WTC11 (cell line): ENCODE measurements around the gene TEP1. TPM values are rescaled to one million over a fixed set of nuclear protein-coding genes. Genes with fewer than 3 reads are reported as not detected.

ENCODE experiments used
- CDX4 ChIP-seq: fragments of 250-450 bp; sonication (Bioruptor Pico); IDR thresholded peaks from 2 replicates; pipeline ENCODE4 v1.9.0; 2021; ENCODE audit warnings: moderate library complexity, mild to moderate bottlenecking, inconsistent platforms, borderline replicate concordance
- ETV6 ChIP-seq: sonication (generic); formaldehyde crosslinking; IDR thresholded peaks from 2 replicates; pipeline ENCODE4 v1.8.1; 2022; ENCODE audit warnings: mild to moderate bottlenecking, missing genetic modification reagents
- FOXJ3 ChIP-seq: sonication (generic); formaldehyde crosslinking; IDR thresholded peaks from 2 replicates; pipeline ENCODE4 v1.9.0; 2021; ENCODE audit warnings: missing genetic modification reagents, mild to moderate bottlenecking, borderline replicate concordance
- HMGA2 ChIP-seq: fragments of 250-450 bp; sonication (Bioruptor Pico); IDR thresholded peaks from 2 replicates; pipeline ENCODE4 v1.4.0; 2021; ENCODE audit warnings: mild to moderate bottlenecking, moderate library complexity
- JAZF1 ChIP-seq: fragments of 250-450 bp; sonication (Bioruptor Pico); IDR thresholded peaks from 2 replicates; pipeline ENCODE4 v1.9.0; 2021; ENCODE audit warnings: moderate library complexity, mild to moderate bottlenecking, inconsistent platforms
- NFATC4 ChIP-seq: fragments of 250-450 bp; sonication (Bioruptor Pico); IDR thresholded peaks from 2 replicates; pipeline ENCODE4 v1.9.0; 2021; ENCODE audit warnings: mild to moderate bottlenecking
- NFE2L1 ChIP-seq: sonication (generic); formaldehyde crosslinking; IDR thresholded peaks from 2 replicates; pipeline ENCODE4 v1.8.1; 2023; ENCODE audit warnings: missing genetic modification reagents
- RORB ChIP-seq: fragments of 250-450 bp; sonication (Bioruptor Pico); IDR thresholded peaks from 2 replicates; pipeline ENCODE4 v1.9.0; 2021; ENCODE audit warnings: mild to moderate bottlenecking
- TP53 ChIP-seq: sonication (generic); formaldehyde crosslinking; IDR thresholded peaks from 2 replicates; pipeline ENCODE4 v1.8.1; 2023; ENCODE audit warnings: mild to moderate bottlenecking, missing genetic modification reagents
- ZNF219 ChIP-seq: sonication (generic); formaldehyde crosslinking; IDR thresholded peaks from 2 replicates; pipeline ENCODE4 v1.8.0; 2023; ENCODE audit warnings: missing genetic modification reagents, mild to moderate bottlenecking, borderline replicate concordance
- ZNF232 ChIP-seq: sonication (generic); formaldehyde crosslinking; IDR thresholded peaks from 2 replicates; pipeline ENCODE4 v1.8.0; 2022; ENCODE audit warnings: mild to moderate bottlenecking, missing genetic modification reagents
- ZNF512 ChIP-seq: sonication (generic); formaldehyde crosslinking; IDR thresholded peaks from 2 replicates; pipeline ENCODE4 v1.8.1; 2022; ENCODE audit warnings: missing genetic modification reagents, borderline replicate concordance
- total RNA-seq: library from RNA; stranded (reverse); gene quantifications from 3 replicates; pipeline ENCODE4 v1.2.3, GENCODE V29; 2021
- TF ChIP-seq, protein P1 (sequence below): sonication (generic); formaldehyde crosslinking; IDR thresholded peaks from 2 replicates; pipeline ENCODE4 v1.8.0; 2022; ENCODE audit warnings: missing genetic modification reagents
- TF ChIP-seq, protein P2 (sequence below): sonication (generic); formaldehyde crosslinking; IDR thresholded peaks from 2 replicates; pipeline ENCODE4 v1.8.0; 2022; ENCODE audit warnings: mild to moderate bottlenecking, missing genetic modification reagents
- TF ChIP-seq, protein P3 (sequence below): sonication (generic); formaldehyde crosslinking; conservative IDR thresholded peaks from 2 replicates; pipeline ENCODE4 v1.8.1; 2023; ENCODE audit warnings: mild to moderate bottlenecking, low read depth, missing genetic modification reagents, moderate library complexity
- TF ChIP-seq, protein P4 (sequence below): sonication (generic); formaldehyde crosslinking; IDR thresholded peaks from 2 replicates; pipeline ENCODE4 v1.8.1; 2023; ENCODE audit warnings: mild to moderate bottlenecking, missing genetic modification reagents

Gene TEP1
- total RNA-seq, 1 experiment from 2014 or later = 16.0 TPM

DNA sequence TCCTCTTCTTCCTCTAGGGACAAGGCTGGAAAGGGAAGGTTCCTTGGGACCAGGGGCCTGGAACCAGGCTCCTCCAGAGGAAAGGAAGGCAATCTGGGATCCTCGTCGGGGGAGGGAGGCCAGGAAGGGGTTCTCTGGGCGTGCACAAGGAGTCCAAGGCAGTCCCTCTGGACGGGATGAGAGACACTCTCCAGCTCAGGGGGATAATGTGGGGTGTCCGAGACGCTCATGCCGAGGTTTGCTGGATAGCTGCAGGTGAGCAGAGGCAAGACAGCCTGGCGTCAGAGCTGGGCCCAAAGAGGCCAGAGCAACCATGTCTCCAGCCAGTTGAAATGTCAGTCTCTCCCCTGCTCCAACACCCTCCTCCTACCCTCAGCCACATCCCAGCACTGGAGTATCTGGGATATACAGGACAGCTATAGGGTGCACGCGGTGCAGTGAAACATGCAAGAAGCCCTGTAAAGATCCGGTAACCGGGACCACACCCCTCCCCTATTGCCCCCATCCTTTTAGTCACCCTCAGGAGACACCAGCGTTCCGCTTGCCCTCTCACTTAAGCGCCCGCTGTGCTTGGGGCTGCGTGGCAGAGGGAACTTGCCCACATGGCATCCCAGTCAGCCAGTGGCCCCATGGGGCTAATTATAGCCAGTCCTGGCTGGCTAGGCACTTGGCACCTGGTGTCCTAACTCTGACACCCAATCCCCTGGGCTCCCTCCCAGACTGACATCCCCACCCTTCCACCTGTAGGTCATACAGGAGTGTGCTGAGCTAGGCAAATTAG lies 22.5 kb upstream of the TEP1 start, which contains the start of gene KLHL33 (continued):
- TF ChIP-seq, protein P1, sequence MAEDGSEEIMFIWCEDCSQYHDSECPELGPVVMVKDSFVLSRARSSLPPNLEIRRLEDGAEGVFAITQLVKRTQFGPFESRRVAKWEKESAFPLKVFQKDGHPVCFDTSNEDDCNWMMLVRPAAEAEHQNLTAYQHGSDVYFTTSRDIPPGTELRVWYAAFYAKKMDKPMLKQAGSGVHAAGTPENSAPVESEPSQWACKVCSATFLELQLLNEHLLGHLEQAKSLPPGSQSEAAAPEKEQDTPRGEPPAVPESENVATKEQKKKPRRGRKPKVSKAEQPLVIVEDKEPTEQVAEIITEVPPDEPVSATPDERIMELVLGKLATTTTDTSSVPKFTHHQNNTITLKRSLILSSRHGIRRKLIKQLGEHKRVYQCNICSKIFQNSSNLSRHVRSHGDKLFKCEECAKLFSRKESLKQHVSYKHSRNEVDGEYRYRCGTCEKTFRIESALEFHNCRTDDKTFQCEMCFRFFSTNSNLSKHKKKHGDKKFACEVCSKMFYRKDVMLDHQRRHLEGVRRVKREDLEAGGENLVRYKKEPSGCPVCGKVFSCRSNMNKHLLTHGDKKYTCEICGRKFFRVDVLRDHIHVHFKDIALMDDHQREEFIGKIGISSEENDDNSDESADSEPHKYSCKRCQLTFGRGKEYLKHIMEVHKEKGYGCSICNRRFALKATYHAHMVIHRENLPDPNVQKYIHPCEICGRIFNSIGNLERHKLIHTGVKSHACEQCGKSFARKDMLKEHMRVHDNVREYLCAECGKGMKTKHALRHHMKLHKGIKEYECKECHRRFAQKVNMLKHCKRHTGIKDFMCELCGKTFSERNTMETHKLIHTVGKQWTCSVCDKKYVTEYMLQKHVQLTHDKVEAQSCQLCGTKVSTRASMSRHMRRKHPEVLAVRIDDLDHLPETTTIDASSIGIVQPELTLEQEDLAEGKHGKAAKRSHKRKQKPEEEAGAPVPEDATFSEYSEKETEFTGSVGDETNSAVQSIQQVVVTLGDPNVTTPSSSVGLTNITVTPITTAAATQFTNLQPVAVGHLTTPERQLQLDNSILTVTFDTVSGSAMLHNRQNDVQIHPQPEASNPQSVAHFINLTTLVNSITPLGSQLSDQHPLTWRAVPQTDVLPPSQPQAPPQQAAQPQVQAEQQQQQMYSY (CRISPR knock-in tag) = no peak
- no peak for TF ChIP-seq HMGA2 (CRISPR knock-in tag)
- TF ChIP-seq, protein P2, sequence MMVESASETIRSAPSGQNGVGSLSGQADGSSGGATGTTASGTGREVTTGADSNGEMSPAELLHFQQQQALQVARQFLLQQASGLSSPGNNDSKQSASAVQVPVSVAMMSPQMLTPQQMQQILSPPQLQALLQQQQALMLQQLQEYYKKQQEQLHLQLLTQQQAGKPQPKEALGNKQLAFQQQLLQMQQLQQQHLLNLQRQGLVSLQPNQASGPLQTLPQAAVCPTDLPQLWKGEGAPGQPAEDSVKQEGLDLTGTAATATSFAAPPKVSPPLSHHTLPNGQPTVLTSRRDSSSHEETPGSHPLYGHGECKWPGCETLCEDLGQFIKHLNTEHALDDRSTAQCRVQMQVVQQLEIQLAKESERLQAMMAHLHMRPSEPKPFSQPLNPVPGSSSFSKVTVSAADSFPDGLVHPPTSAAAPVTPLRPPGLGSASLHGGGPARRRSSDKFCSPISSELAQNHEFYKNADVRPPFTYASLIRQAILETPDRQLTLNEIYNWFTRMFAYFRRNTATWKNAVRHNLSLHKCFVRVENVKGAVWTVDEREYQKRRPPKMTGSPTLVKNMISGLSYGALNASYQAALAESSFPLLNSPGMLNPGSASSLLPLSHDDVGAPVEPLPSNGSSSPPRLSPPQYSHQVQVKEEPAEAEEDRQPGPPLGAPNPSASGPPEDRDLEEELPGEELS (CRISPR knock-in tag) = no peak
- TF ChIP-seq NFE2L1 (CRISPR knock-in tag) = no peak
- TF ChIP-seq, protein P3, sequence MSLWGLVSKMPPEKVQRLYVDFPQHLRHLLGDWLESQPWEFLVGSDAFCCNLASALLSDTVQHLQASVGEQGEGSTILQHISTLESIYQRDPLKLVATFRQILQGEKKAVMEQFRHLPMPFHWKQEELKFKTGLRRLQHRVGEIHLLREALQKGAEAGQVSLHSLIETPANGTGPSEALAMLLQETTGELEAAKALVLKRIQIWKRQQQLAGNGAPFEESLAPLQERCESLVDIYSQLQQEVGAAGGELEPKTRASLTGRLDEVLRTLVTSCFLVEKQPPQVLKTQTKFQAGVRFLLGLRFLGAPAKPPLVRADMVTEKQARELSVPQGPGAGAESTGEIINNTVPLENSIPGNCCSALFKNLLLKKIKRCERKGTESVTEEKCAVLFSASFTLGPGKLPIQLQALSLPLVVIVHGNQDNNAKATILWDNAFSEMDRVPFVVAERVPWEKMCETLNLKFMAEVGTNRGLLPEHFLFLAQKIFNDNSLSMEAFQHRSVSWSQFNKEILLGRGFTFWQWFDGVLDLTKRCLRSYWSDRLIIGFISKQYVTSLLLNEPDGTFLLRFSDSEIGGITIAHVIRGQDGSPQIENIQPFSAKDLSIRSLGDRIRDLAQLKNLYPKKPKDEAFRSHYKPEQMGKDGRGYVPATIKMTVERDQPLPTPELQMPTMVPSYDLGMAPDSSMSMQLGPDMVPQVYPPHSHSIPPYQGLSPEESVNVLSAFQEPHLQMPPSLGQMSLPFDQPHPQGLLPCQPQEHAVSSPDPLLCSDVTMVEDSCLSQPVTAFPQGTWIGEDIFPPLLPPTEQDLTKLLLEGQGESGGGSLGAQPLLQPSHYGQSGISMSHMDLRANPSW (CRISPR knock-in tag) = no peak
- no peak for TF ChIP-seq JAZF1 (CRISPR knock-in tag)
- TF ChIP-seq ZNF219 = no peak
- TF ChIP-seq TP53 (CRISPR knock-in tag) = no peak
- TF ChIP-seq ZNF512 (CRISPR knock-in tag) = no peak
- TF ChIP-seq NFATC4 = no peak
- TF ChIP-seq ZNF232 (CRISPR knock-in tag) = no peak
- TF ChIP-seq FOXJ3 (CRISPR knock-in tag) = no peak
- TF ChIP-seq ETV6 (CRISPR knock-in tag) = no peak
- TF ChIP-seq CDX4 (CRISPR knock-in tag) = no peak
- TF ChIP-seq, protein P4, sequence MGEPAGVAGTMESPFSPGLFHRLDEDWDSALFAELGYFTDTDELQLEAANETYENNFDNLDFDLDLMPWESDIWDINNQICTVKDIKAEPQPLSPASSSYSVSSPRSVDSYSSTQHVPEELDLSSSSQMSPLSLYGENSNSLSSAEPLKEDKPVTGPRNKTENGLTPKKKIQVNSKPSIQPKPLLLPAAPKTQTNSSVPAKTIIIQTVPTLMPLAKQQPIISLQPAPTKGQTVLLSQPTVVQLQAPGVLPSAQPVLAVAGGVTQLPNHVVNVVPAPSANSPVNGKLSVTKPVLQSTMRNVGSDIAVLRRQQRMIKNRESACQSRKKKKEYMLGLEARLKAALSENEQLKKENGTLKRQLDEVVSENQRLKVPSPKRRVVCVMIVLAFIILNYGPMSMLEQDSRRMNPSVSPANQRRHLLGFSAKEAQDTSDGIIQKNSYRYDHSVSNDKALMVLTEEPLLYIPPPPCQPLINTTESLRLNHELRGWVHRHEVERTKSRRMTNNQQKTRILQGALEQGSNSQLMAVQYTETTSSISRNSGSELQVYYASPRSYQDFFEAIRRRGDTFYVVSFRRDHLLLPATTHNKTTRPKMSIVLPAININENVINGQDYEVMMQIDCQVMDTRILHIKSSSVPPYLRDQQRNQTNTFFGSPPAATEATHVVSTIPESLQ (CRISPR knock-in tag) = no peak
- no peak for TF ChIP-seq RORB (CRISPR knock-in tag)
- TF ChIP-seq, all 79 proteins: peak for 0
